ENCODE data around the gene ADGRA1. TPM values are rescaled to one million over a fixed set of nuclear protein-coding genes. Genes with fewer than 3 reads are reported as not detected.

ADGRA1 gene
- total and polyA plus RNA-seq, 4 donors: 3.4 to 31.1 (median 16.1) TPM

GRCh38 chr10:133113847-133114246 lies 26.1 kb downstream of the ADGRA1 start:
- Histone ChIP-seq H3K27me3 (ENCODE audit: control insufficient read depth, insufficient read depth, low read length) (no peaks in the 10 kb centered on the region), H3K27ac (ENCODE audit: low read depth, low read length) (no peak overlapping the region), H3K4me1 (ENCODE audit: control insufficient read depth, insufficient read depth, low read length) (no peaks in the 10 kb centered on the region), H3K9me3 (ENCODE audit: control insufficient read depth, insufficient read depth, low read length) (no peaks in the 10 kb centered on the region), H3K4me3 (ENCODE audit: low read depth, low read length) (no peak overlapping the region), H3K36me3 (ENCODE audit: control insufficient read depth, insufficient read depth, low read length) (peaks cover 67% of the 10 kb centered on the region)
- 86% methylated on average over 12 of the region's 12 CpGs for WGBS (ENCODE audit: insufficient coverage)
- no peak for DNase-seq (ENCODE audit: low read depth in 4 of 6, low spot score in 6 of 6)

- Histone ChIP-seq H3K36me3 (ENCODE audit: control insufficient read depth, insufficient read depth, low read length) (peaks cover 69% of the 10 kb centered on the region), H3K27me3 (ENCODE audit: control insufficient read depth, insufficient read depth, low read length) (no peaks in the 10 kb centered on the region), H3K9me3 (ENCODE audit: control insufficient read depth, insufficient read depth, low read length) (no peaks in the 10 kb centered on the region), H3K4me1 (ENCODE audit: control insufficient read depth, insufficient read depth, low read length) (no peaks in the 10 kb centered on the region), H3K4me3 (ENCODE audit: low read depth, low read length) (no peak overlapping the region), H3K27ac (ENCODE audit: low read depth, low read length) (no peak overlapping the region)
- no peak for DNase-seq (ENCODE audit: low read depth in 4 of 6, low spot score in 6 of 6)
- WGBS (ENCODE audit: insufficient coverage): 90% methylated on average over 18 of the region's 18 CpGs
Measured at GRCh38 chr10:133114251-133114650, 26.5 kb downstream of the ADGRA1 start.

GRCh38 chr10:133114726-133115452 lies 27.2 kb downstream of the ADGRA1 start:
- Histone ChIP-seq H3K4me3 (ENCODE audit: low read depth, low read length) (no peak overlapping the region), H3K36me3 (ENCODE audit: control insufficient read depth, insufficient read depth, low read length) (peaks cover 67% of the 10 kb centered on the region), H3K9me3 (ENCODE audit: control insufficient read depth, insufficient read depth, low read length) (no peaks in the 10 kb centered on the region), H3K27me3 (ENCODE audit: control insufficient read depth, insufficient read depth, low read length) (no peaks in the 10 kb centered on the region), H3K27ac (ENCODE audit: low read depth, low read length) (no peak overlapping the region), H3K4me1 (ENCODE audit: control insufficient read depth, insufficient read depth, low read length) (no peaks in the 10 kb centered on the region)
- DNase-seq (ENCODE audit: low read depth in 4 of 6, low spot score in 6 of 6): no peak
- 89% methylated on average over 33 of the region's 33 CpGs for WGBS (ENCODE audit: insufficient coverage)

GRCh38 chr10:133115453-133115842 lies 27.7 kb downstream of the ADGRA1 start:
- Histone ChIP-seq H3K9me3 (ENCODE audit: control insufficient read depth, insufficient read depth, low read length) (no peaks in the 10 kb centered on the region), H3K27ac (ENCODE audit: low read depth, low read length) (no peak overlapping the region), H3K36me3 (ENCODE audit: control insufficient read depth, insufficient read depth, low read length) (peaks cover 62% of the 10 kb centered on the region), H3K4me3 (ENCODE audit: low read depth, low read length) (no peak overlapping the region), H3K27me3 (ENCODE audit: control insufficient read depth, insufficient read depth, low read length) (no peaks in the 10 kb centered on the region), H3K4me1 (ENCODE audit: control insufficient read depth, insufficient read depth, low read length) (no peaks in the 10 kb centered on the region)
- DNase-seq (ENCODE audit: low read depth in 4 of 6, low spot score in 6 of 6): no peak
- 85% methylated on average over 13 of the region's 13 CpGs for WGBS (ENCODE audit: insufficient coverage)

GRCh38 chr10:133115976-133116375 lies 28.3 kb downstream of the ADGRA1 start:
- no peak overlapping the region for H3K4me3 ChIP-seq (ENCODE audit: low read depth, low read length)
- WGBS (ENCODE audit: insufficient coverage): 67% methylated on average over 9 of the region's 17 CpGs
- no peak for DNase-seq (ENCODE audit: low read depth in 4 of 6, low spot score in 6 of 6)
- no peaks in the 10 kb centered on the region for H3K9me3 ChIP-seq (ENCODE audit: control insufficient read depth, insufficient read depth, low read length)
- H3K27ac ChIP-seq (ENCODE audit: low read depth, low read length): no peak overlapping the region
- peaks cover 60% of the 10 kb centered on the region for H3K36me3 ChIP-seq (ENCODE audit: control insufficient read depth, insufficient read depth, low read length)
- H3K4me1 ChIP-seq (ENCODE audit: control insufficient read depth, insufficient read depth, low read length): no peaks in the 10 kb centered on the region
- no peaks in the 10 kb centered on the region for H3K27me3 ChIP-seq (ENCODE audit: control insufficient read depth, insufficient read depth, low read length)

- Histone ChIP-seq H3K4me3 (ENCODE audit: low read depth, low read length) (no peak overlapping the region), H3K36me3 (ENCODE audit: control insufficient read depth, insufficient read depth, low read length) (peaks cover 60% of the 10 kb centered on the region), H3K27ac (ENCODE audit: low read depth, low read length) (no peak overlapping the region), H3K4me1 (ENCODE audit: control insufficient read depth, insufficient read depth, low read length) (no peaks in the 10 kb centered on the region), H3K9me3 (ENCODE audit: control insufficient read depth, insufficient read depth, low read length) (no peaks in the 10 kb centered on the region), H3K27me3 (ENCODE audit: control insufficient read depth, insufficient read depth, low read length) (no peaks in the 10 kb centered on the region)
- no peak for DNase-seq (ENCODE audit: low read depth in 4 of 6, low spot score in 6 of 6)
- WGBS (ENCODE audit: insufficient coverage): 90% methylated on average over 13 of the region's 14 CpGs
Measured at GRCh38 chr10:133116455-133116854, 28.7 kb downstream of the ADGRA1 start.

GRCh38 chr10:133117036-133117687 lies 29.4 kb downstream of the ADGRA1 start:
- Histone ChIP-seq H3K9me3 (ENCODE audit: control insufficient read depth, insufficient read depth, low read length) (no peaks in the 10 kb centered on the region), H3K36me3 (ENCODE audit: control insufficient read depth, insufficient read depth, low read length) (peaks cover 63% of the 10 kb centered on the region), H3K4me1 (ENCODE audit: control insufficient read depth, insufficient read depth, low read length) (no peaks in the 10 kb centered on the region), H3K27ac (ENCODE audit: low read depth, low read length) (no peak overlapping the region), H3K4me3 (ENCODE audit: low read depth, low read length) (no peak overlapping the region), H3K27me3 (ENCODE audit: control insufficient read depth, insufficient read depth, low read length) (no peaks in the 10 kb centered on the region)
- DNase-seq (ENCODE audit: low read depth in 4 of 6, low spot score in 6 of 6): no peak
- WGBS (ENCODE audit: insufficient coverage): 89% methylated on average over 21 of the region's 21 CpGs

GRCh38 chr10:133117688-133118071 lies 30.0 kb downstream of the ADGRA1 start:
- Histone ChIP-seq H3K36me3 (ENCODE audit: control insufficient read depth, insufficient read depth, low read length) (peaks cover 67% of the 10 kb centered on the region), H3K27ac (ENCODE audit: low read depth, low read length) (no peak overlapping the region), H3K27me3 (ENCODE audit: control insufficient read depth, insufficient read depth, low read length) (no peaks in the 10 kb centered on the region), H3K9me3 (ENCODE audit: control insufficient read depth, insufficient read depth, low read length) (no peaks in the 10 kb centered on the region), H3K4me3 (ENCODE audit: low read depth, low read length) (no peak overlapping the region), H3K4me1 (ENCODE audit: control insufficient read depth, insufficient read depth, low read length) (no peaks in the 10 kb centered on the region)
- no peak for DNase-seq (ENCODE audit: low read depth in 4 of 6, low spot score in 6 of 6)
- WGBS (ENCODE audit: insufficient coverage): 68% methylated on average over 7 of the region's 8 CpGs

- no peak overlapping the region for H3K4me3 ChIP-seq (ENCODE audit: low read depth, low read length)
- H3K36me3 ChIP-seq (ENCODE audit: control insufficient read depth, insufficient read depth, low read length): peaks cover 58% of the 10 kb centered on the region
- H3K27me3 ChIP-seq (ENCODE audit: control insufficient read depth, insufficient read depth, low read length): no peaks in the 10 kb centered on the region
- WGBS (ENCODE audit: insufficient coverage): 98% methylated on average over 8 of the region's 8 CpGs
- H3K9me3 ChIP-seq (ENCODE audit: control insufficient read depth, insufficient read depth, low read length): no peaks in the 10 kb centered on the region
- peaks cover 4% of the 10 kb centered on the region for H3K4me1 ChIP-seq (ENCODE audit: control insufficient read depth, insufficient read depth, low read length)
- H3K27ac ChIP-seq (ENCODE audit: low read depth, low read length): no peak overlapping the region
- DNase-seq (ENCODE audit: low read depth in 4 of 6, low spot score in 6 of 6): no peak
Measured at GRCh38 chr10:133121479-133121878, 33.8 kb downstream of the ADGRA1 start.

Data from spinal cord (tissue), 10 donors.